Dendritic cell treated with granulocyte-macrophage colony-stimulating factor and Interleukin-4, amounts not matched to agents 40 ng/mL and 50 ng/mL, for 4 days (primary cell): Measurements from ENCODE around the gene BBS9.

Source experiments
- H3K27ac Mint-ChIP-seq: one replicate; pipeline ENCODE4 v1.8.0; 2022; ENCODE audit warnings: mild to moderate bottlenecking, mixed read lengths
- H3K27me3 Mint-ChIP-seq: one replicate; pipeline ENCODE4 v1.8.0; 2022; ENCODE audit warnings: mild to moderate bottlenecking, mixed read lengths
- H3K36me3 Mint-ChIP-seq: one replicate; pipeline ENCODE4 v1.8.0; 2022; ENCODE audit warnings: low read depth, mixed read lengths
- H3K4me1 Mint-ChIP-seq: one replicate; pipeline ENCODE4 v1.8.0; 2022; ENCODE audit warnings: low read depth, mixed read lengths
- H3K4me3 Mint-ChIP-seq: one replicate; pipeline ENCODE4 v1.8.0; 2022; ENCODE audit warnings: mild to moderate bottlenecking, moderate library complexity, mixed read lengths
- H3K9me3 Mint-ChIP-seq: one replicate; pipeline ENCODE4 v1.8.0; 2022; ENCODE audit warnings: mixed read lengths
- intact Hi-C: fragments of 100-400 bp; cut with micrococcal nuclease; formaldehyde crosslinking; loops from one replicate; pipeline ENCODE4 v1.15.0; 2022

The BBS9 gene

DNA sequence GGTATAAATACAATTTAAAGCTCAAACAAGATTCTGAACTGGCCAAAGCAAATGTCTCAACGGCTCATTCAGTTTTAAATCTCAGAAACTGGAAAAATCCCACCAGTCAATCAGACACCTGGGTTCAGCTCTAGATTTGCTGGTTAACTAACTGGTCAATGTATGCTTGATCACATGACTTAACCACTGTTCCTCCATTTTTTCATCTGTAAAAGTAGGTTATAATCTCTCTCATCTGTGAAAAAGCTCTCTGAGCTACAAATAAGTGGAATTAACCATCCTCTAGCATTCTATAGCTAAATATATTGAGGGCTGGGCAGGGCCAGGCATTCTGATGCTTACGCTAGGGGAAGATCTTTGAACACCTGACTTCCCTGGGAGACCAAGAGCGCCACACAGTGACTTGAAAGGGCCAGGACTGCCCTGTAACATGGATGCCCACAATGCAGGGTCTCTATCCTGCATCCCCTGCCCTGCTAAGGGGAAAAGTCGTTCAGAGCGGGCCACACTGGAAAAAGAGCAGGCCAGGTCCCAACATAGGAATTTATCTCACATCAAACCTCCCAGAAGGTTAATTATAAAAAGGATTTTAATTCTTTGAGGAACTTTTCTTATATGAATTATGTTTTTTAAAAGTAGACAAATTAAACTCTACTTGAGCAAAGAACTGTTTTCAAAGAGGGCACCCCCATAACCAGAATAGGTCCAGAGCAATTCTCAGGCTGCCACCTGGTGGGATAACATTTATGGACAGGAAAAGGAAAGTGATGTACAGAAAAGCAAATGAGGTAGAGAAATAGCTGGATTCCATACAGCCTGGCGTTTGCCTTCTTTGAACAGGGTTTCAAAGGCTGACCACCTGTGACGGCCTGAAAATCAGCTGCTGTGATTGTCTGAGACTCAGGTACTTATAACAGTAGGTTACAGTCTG lies 22.0 kb upstream of the BBS9 start:
- Mint-ChIP-seq H3K4me1 (peaks cover 28% of the 10 kb centered on the region), H3K27ac (no peak overlapping the region), H3K27me3 (peaks cover 12% of the 10 kb centered on the region), H3K9me3 (no peaks in the 10 kb centered on the region), H3K4me3 (peak overlapping the region; percentile 20), H3K36me3 (peaks cover 25% of the 10 kb centered on the region)
- intact Hi-C loops: loop anchor here (2.0 to 10.0 kb wide), 6 partner anchors 21 to 613 kb away; partner anchors contain the start of genes AVL9, BBS9 and LSM5

DNA sequence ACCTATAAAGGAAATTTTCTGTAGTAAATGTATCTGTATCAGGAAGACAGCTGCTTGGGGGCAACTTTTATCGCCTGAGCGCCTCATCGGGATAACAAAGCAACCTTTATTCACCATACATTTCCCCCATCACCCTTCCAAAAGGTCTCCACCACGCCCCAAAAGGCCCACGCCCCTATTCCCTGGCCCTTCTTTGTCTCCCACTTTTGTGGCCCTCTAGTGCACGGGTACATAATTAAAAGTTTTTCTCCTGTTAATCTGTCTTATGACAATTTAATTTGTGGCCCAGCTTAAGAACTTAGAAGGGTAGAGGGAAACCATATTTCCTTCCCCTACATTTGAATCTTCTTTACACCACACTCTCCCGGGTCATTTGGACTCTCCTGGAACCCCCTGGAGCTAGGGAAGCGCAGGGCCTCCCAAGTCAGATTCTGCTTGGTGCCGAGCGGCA lies 20.8 kb upstream of the BBS9 start:
- H3K4me1 Mint-ChIP-seq: peaks cover 28% of the 10 kb centered on the region
- intact Hi-C loops: loop anchor here (1.0 to 10.0 kb wide), 7 partner anchors 20 to 614 kb away; partner anchors contain the start of genes AVL9, BBS9 and LSM5

DNA sequence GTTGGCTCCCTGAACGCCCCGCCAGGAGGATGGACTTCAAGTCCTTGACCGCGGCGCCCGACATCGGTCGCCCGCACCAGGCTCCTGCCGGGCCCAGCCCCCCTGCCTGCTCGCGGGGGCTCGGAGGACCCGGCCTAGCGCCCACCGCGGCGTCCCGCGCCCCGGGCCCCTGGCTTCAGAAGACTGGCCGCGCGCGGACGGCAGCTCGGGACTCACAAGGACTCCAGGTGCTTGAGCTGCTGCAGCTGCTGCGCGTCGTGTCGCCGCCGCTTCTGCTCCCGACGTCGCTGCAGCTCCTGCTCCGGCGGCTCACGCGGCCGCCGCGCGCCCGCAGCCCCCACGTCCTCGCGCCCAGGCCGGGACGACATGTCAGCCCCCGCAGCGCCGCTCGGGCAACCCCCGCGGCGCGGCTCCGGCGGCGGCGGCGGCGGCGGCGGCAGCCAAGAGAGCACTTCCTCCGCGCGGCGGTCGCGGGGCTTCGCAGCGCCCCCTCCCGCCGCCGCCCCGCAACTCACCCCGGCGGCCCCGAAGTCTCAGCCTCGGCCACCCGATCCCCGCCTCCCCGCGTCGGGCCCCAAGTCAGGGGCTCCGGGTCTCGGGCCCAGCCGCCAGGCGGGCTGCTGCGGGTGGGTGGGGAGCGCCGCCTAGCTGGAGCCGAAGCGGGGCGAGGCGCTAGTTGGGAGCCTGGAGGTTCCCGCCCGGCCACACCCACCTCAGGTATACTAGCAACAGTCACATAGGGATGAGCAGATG lies 20.2 kb upstream of the BBS9 start, which contains the start of gene RP9:
Gene RP9 (minus strand): TSS at position 400 of the 753 bp plus-strand sequence. CDS start 32 bp downstream, at position 368.
- intact Hi-C loops: loop anchor here (1.0 to 10.0 kb wide), 7 partner anchors 20 to 614 kb away; partner anchors contain the start of genes AVL9, BBS9 and LSM5
- Mint-ChIP-seq H3K27me3 (peaks cover 17% of the 10 kb centered on the region), H3K36me3 (peaks cover 7% of the 10 kb centered on the region), H3K9me3 (no peaks in the 10 kb centered on the region), H3K27ac (peak within 1 kb of the TSS; percentile 78), H3K4me3 (peak within 1 kb of the TSS; percentile 86), H3K4me1 (peaks cover 28% of the 10 kb centered on the region)

More for the DNA sequence above, 20.8 kb upstream of the BBS9 start:
- H3K27me3 Mint-ChIP-seq: peaks cover 15% of the 10 kb centered on the region
- H3K9me3 Mint-ChIP-seq: no peaks in the 10 kb centered on the region
- peak overlapping the region; percentile 86 for H3K4me3 Mint-ChIP-seq
- H3K27ac Mint-ChIP-seq: peak overlapping the region; percentile 78
- peaks cover 13% of the 10 kb centered on the region for H3K36me3 Mint-ChIP-seq

DNA sequence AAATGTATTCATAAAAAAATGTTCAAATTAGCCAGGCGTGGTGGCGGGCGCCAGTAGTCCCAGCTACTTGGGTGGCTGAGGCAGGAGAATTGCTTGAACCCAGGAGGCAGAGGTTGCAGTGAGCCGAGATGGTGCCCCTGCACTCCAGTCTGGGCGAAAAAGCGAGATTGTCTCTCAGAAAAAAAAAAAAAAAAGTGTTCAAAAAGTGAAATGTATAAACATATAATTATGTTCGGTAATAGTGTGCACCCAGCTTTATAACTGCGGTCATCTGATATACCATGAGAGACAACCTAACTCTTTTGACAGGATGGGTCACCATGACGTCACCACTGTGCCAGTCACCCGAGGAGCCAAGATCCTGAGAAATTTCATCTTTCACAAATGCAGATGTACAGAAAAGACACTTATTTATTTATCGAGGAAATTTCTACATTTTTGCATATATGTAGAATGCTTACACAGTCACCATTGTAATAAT lies 19.6 kb upstream of the BBS9 start:
- H3K4me3 Mint-ChIP-seq: peak overlapping the region; percentile 86
- H3K27me3 Mint-ChIP-seq: peaks cover 21% of the 10 kb centered on the region
- H3K27ac Mint-ChIP-seq: no peak overlapping the region
- intact Hi-C loops: loop anchor here (1.0 to 10.0 kb wide), 7 partner anchors 19 to 615 kb away; partner anchors contain the start of genes AVL9, BBS9 and LSM5
- no peaks in the 10 kb centered on the region for H3K9me3 Mint-ChIP-seq
- peaks cover 5% of the 10 kb centered on the region for H3K36me3 Mint-ChIP-seq
- peaks cover 26% of the 10 kb centered on the region for H3K4me1 Mint-ChIP-seq

DNA sequence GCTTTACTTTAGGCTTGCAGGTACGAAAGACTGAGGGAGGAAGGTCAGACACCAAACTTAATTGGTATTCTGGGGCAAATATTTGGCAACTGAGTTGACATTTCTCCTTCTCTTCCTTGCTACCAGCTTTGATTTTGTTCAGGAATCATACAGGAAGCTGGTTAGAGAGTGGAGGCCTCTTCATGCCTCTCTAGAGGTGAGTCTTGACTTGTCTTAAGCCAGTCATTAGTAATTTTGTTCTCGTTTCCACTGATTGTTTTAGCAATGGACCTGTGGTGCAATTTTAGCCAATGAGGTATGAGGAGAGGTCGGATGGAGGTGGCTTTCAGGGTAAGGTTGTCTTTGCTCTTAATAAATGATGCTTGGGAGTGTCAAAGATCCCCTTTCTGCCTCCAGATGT lies 17.8 kb upstream of the BBS9 start:
- Mint-ChIP-seq H3K4me3 (no peak overlapping the region), H3K27ac (no peak overlapping the region), H3K36me3 (peaks cover 5% of the 10 kb centered on the region), H3K4me1 (peaks cover 17% of the 10 kb centered on the region), H3K9me3 (no peaks in the 10 kb centered on the region), H3K27me3 (peaks cover 21% of the 10 kb centered on the region)
- intact Hi-C loops: no loop called here

DNA sequence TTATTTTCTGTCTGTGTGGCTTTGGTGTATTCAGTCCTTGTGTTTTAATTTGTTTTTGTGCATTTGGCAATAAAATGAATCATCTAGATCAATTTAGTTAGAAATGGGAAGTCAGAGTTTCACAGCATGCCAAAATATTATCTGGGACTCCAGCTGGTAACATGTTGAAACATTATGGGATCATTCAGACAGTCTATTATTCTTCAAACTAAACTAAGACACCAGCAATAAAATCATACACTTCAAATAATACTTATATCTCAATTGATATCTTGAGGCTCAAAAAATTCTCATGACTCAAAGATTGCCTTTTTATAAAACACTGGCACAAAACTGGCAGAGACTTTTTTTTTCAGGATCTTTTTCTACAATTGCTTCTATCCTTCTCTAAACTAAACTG lies 14.4 kb upstream of the BBS9 start:
- intact Hi-C loops: no loop called here
- H3K9me3 Mint-ChIP-seq: peaks cover 12% of the 10 kb centered on the region

DNA sequence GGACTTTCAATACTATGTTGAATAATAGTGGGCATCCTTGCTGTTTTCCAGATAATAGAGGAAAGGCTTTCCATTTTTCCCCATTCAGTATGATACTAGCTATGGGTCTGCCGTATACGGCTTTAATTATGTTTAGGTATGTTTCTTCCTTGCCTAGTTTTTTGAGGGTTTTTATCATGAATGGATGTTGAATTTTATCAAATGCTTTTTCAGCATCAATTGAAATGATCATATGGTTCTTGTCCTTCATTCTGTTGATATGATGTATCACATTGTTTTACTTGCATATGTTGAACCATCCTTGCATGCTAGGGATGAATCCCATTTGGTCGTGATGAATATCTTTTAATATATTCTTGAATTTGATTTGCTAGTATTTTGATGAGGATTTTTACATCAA lies 11.0 kb upstream of the BBS9 start:
- H3K9me3 Mint-ChIP-seq: peaks cover 12% of the 10 kb centered on the region
- no peaks in the 10 kb centered on the region for H3K36me3 Mint-ChIP-seq
- H3K27me3 Mint-ChIP-seq: peaks cover 12% of the 10 kb centered on the region
- H3K4me1 Mint-ChIP-seq: no peaks in the 10 kb centered on the region
- no peak overlapping the region for H3K27ac Mint-ChIP-seq
- H3K4me3 Mint-ChIP-seq: no peak overlapping the region
- intact Hi-C loops: no loop called here

More for the DNA sequence above, 14.4 kb upstream of the BBS9 start:
- Mint-ChIP-seq H3K4me3 (no peak overlapping the region), H3K36me3 (no peaks in the 10 kb centered on the region), H3K27me3 (peaks cover 23% of the 10 kb centered on the region), H3K4me1 (no peaks in the 10 kb centered on the region), H3K27ac (no peak overlapping the region)

DNA sequence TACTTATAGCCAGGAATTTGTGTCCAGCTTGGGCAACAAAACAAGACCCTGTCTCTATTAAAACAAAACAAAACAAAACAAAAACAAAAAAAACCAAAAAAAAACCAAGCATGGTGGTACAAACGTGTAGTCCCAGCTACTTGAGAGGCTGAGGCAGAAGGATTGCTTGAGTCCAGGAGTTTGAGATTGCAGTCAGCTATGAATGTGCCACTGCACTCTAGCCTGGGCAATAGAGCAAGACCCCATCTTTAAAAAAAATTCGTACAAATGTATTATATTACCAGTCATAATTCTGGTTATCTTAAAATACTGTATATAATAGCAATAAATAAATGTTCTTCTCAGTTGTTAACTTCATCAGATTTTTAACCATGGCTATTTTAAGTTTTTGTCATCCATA lies 2.3 kb upstream of the BBS9 start:
- Mint-ChIP-seq H3K27ac (no peak overlapping the region), H3K9me3 (no peaks in the 10 kb centered on the region), H3K4me3 (no peak overlapping the region), H3K36me3 (peaks cover 12% of the 10 kb centered on the region), H3K27me3 (no peaks in the 10 kb centered on the region), H3K4me1 (no peaks in the 10 kb centered on the region)
- intact Hi-C loops: no loop called here

DNA sequence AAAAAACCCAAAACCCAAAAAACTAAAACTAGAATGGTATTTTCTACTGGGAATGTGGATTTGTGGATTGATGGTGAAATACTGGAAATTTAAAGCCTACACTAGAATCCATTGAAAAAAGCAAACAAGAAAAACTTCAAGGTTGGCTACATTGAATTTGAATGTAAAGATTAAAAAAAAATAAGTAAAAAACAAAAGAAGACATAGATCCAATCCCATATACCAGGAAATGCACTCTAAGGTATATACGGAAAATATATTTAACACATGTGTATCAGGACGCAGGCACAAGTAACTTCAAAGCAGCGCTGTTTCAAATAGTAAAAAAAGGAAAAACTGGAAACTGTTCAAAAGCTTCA lies 754 bp upstream of the BBS9 start:
- intact Hi-C loops: loop anchor here (2.0 kb wide), 2 partner anchors 20 to 66 kb away; partner anchors contain the start of genes NT5C3A and RP9

DNA sequence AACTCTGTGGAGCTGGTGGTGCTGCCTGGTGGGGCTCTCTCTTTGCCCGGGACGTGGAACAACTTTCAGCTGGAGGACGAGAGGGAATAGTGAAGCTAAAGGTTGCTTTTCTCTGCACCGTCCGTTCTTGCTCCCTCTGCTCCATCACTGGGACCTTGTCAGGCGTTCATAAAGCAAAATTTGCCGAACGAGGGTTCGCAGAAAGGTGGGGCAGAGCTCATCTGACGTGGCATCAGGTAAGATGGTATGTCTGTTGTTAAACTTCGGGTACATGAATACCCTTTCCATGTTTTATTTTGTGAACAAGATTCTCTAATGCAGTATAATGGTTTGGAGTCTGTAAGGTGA lies 416 bp downstream of the BBS9 start:
- peak overlapping the region; percentile 97 for H3K4me3 Mint-ChIP-seq
- intact Hi-C loops: loop anchor here (2.0 kb wide), 2 partner anchors 21 to 67 kb away; partner anchors contain the start of genes NT5C3A and RP9
- H3K36me3 Mint-ChIP-seq: peaks cover 12% of the 10 kb centered on the region
- peak overlapping the region; percentile 82 for H3K27ac Mint-ChIP-seq
- no peaks in the 10 kb centered on the region for H3K4me1 Mint-ChIP-seq
- H3K27me3 Mint-ChIP-seq: no peaks in the 10 kb centered on the region
- peaks cover 5% of the 10 kb centered on the region for H3K9me3 Mint-ChIP-seq

More for the DNA sequence above, 754 bp upstream of the BBS9 start:
- Mint-ChIP-seq H3K36me3 (peaks cover 12% of the 10 kb centered on the region), H3K4me3 (peak overlapping the region; percentile 97), H3K27me3 (no peaks in the 10 kb centered on the region), H3K27ac (peak overlapping the region; percentile 82), H3K4me1 (no peaks in the 10 kb centered on the region), H3K9me3 (no peaks in the 10 kb centered on the region)

DNA sequence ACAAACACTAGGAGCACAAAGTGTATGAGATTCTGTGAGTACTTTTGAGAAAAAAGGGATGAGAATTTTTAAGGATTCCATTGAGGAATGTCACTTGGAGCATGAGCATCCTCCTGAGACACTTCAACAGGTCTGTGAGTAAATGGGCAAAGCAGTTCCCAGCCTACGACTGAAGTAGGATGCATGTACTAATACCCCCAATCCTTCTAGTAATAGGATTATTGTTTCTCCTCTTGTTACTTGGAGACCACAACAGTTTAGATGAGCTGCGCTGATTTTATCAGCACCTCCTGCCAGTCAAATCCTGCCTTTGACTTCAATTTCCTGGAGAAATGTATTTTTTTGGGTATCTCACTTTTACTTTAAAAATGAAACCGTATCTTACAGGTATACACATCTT lies 820 bp downstream of the BBS9 start:
- Mint-ChIP-seq H3K27me3 (no peaks in the 10 kb centered on the region), H3K4me3 (peak overlapping the region; percentile 97), H3K27ac (peak overlapping the region; percentile 82), H3K9me3 (peaks cover 9% of the 10 kb centered on the region), H3K36me3 (peaks cover 12% of the 10 kb centered on the region), H3K4me1 (no peaks in the 10 kb centered on the region)
- intact Hi-C loops: no loop called here

DNA sequence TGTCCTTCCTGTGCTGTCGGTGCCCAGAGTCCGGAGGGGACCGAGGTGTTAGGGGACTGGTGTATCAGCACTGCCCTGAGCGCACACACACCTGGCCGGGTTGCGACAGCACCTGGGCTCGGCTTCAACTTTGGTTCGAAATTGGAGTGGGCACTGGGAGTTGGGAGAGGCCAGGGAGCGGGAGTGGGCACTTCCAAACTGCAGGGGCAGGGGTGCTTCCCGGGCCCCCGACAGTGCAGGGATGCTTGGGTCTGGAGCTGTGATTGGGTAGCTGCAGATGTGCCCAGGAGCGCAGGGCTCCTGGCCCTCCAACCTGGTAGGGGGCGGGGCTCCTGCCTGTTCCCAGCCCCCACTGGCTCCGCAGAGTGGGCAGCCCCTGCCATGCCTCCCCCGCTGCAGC lies 7.7 kb downstream of the BBS9 start:
- no peak overlapping the region for H3K27ac Mint-ChIP-seq
- no peaks in the 10 kb centered on the region for H3K27me3 Mint-ChIP-seq
- intact Hi-C loops: no loop called here
- no peaks in the 10 kb centered on the region for H3K4me1 Mint-ChIP-seq
- peaks cover 29% of the 10 kb centered on the region for H3K9me3 Mint-ChIP-seq
- no peaks in the 10 kb centered on the region for H3K36me3 Mint-ChIP-seq
- H3K4me3 Mint-ChIP-seq: no peak overlapping the region

DNA sequence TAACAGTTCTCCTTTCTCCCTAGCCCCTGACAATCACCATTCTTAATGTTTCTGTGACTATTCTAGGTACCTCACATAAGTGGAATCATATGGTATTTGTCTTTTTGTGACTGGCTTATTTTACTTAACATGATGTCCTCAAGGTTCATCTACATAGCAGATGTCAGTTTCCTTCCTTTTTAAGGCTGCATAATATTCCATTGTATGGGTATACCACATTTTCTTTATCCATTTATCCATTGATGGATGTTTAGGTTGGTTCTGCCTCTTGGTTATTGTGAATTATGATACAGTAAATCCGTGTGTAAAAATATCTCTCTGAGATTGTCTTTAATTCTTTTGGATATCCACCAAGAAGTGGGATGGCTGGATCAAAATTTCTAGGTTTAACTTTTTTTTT lies 13.2 kb downstream of the BBS9 start:
- no peaks in the 10 kb centered on the region for H3K36me3 Mint-ChIP-seq
- H3K9me3 Mint-ChIP-seq: peaks cover 17% of the 10 kb centered on the region
- H3K4me3 Mint-ChIP-seq: no peak overlapping the region
- no peak overlapping the region for H3K27ac Mint-ChIP-seq
- intact Hi-C loops: no loop called here
- no peaks in the 10 kb centered on the region for H3K4me1 Mint-ChIP-seq
- no peaks in the 10 kb centered on the region for H3K27me3 Mint-ChIP-seq
